ENCODE data around the gene PDLIM5. TPM values are rescaled to one million over a fixed set of nuclear protein-coding genes. Genes with fewer than 3 reads are reported as not detected.

The PDLIM5 gene
- total RNA-seq, 2 experiments from 2014 or later, result 6.3 to 12.6 TPM

DNA sequence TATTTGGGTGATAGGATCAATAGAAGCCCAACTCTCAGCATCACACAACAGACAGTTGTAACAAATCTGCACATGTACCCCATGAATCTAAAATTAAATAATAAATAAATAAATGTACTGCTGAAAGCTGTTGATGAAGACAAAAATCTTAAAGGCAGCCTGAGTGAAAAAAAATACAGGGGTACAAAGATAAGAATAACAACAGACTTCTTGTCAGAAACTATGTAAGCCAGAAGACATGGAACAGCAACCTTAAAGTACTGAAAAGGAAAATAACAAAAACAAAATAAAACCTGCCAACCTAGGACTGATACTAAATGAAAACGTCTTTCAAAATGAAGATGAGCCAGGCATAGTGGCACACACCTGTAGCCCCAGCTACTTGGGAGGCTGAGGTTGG is 25.0 kb upstream of the PDLIM5 start:
- ChIA-PET POLR2A (no interaction called here), CTCF (ENCODE audit: unreplicated experiment) (no interaction called here)
- Histone ChIP-seq H3K27ac (ENCODE audit: low read depth, low read length, poor library complexity, severe bottlenecking) (no peak overlapping the region), H3K79me2 (ENCODE audit: insufficient read depth, low read depth, low read length) (no peaks in the 10 kb centered on the region), H3K9me3 (ENCODE audit: low read length) (peaks cover 4% of the 10 kb centered on the region; the same call in 1 of the 2 replicates), H3K4me2 (ENCODE audit: low read length) (no peak overlapping the region), H3K4me1 (ENCODE audit: insufficient read depth, low read length, poor library complexity, severe bottlenecking) (no peaks in the 10 kb centered on the region), H4K20me1 (ENCODE audit: insufficient read depth, low read length) (no peaks in the 10 kb centered on the region), H3K36me3 (ENCODE audit: insufficient read depth, low read length) (no peaks in the 10 kb centered on the region), H3K9me2 (ENCODE audit: insufficient read depth, low read length) (no peaks in the 10 kb centered on the region), H3K4me3 (ENCODE audit: low read depth, low read length, poor library complexity, severe bottlenecking) (no peak overlapping the region), H2AFZ (ENCODE audit: low read length) (no peak overlapping the region)
- intact Hi-C loops (cut with micrococcal nuclease; ENCODE audit: unreplicated experiment), result no loop called here
- no peak for DNase-seq (ENCODE audit: low spot score)
- TF ChIP-seq CTCF (conservative IDR thresholded peaks at IDR 0.05; ENCODE audit: low read length) (no peak), EZH2phosphoT487 (IDR thresholded peaks at IDR 0.05; ENCODE audit: borderline replicate concordance, low read depth, low read length) (no peak)
- no TSS peak for BruUV-seq (replicated peaks)

- Histone ChIP-seq H3K36me3 (ENCODE audit: insufficient read depth, low read length) (no peaks in the 10 kb centered on the region), H3K9me3 (ENCODE audit: low read length) (peaks cover 4% of the 10 kb centered on the region; the same call in 1 of the 2 replicates), H2AFZ (ENCODE audit: low read length) (no peak overlapping the region), H3K4me3 (ENCODE audit: low read depth, low read length, poor library complexity, severe bottlenecking) (no peak overlapping the region), H3K4me2 (ENCODE audit: low read length) (no peak overlapping the region), H3K27ac (ENCODE audit: low read depth, low read length, poor library complexity, severe bottlenecking) (no peak overlapping the region), H4K20me1 (ENCODE audit: insufficient read depth, low read length) (no peaks in the 10 kb centered on the region), H3K4me1 (ENCODE audit: insufficient read depth, low read length, poor library complexity, severe bottlenecking) (no peaks in the 10 kb centered on the region), H3K9me2 (ENCODE audit: insufficient read depth, low read length) (no peaks in the 10 kb centered on the region), H3K79me2 (ENCODE audit: insufficient read depth, low read depth, low read length) (no peaks in the 10 kb centered on the region)
- no TSS peak for BruUV-seq (replicated peaks)
- TF ChIP-seq CTCF (conservative IDR thresholded peaks at IDR 0.05; ENCODE audit: low read length) (no peak), EZH2phosphoT487 (IDR thresholded peaks at IDR 0.05; ENCODE audit: borderline replicate concordance, low read depth, low read length) (no peak)
- ChIA-PET POLR2A (no interaction called here), CTCF (ENCODE audit: unreplicated experiment) (no interaction called here)
- no peak for DNase-seq (ENCODE audit: low spot score)
- intact Hi-C loops (cut with micrococcal nuclease; ENCODE audit: unreplicated experiment), result no loop called here
These were observed 22.9 kb upstream of the PDLIM5 start for GRCh38 chr4:94428884-94429283.

- Histone ChIP-seq H3K27ac (ENCODE audit: low read depth, low read length, poor library complexity, severe bottlenecking) (no peak overlapping the region), H3K9me3 (ENCODE audit: low read length) (peaks cover 4% of the 10 kb centered on the region; the same call in 1 of the 2 replicates), H3K79me2 (ENCODE audit: insufficient read depth, low read depth, low read length) (no peaks in the 10 kb centered on the region), H2AFZ (ENCODE audit: low read length) (no peak overlapping the region), H3K4me2 (ENCODE audit: low read length) (no peak overlapping the region), H3K9me2 (ENCODE audit: insufficient read depth, low read length) (no peaks in the 10 kb centered on the region), H3K36me3 (ENCODE audit: insufficient read depth, low read length) (no peaks in the 10 kb centered on the region), H3K4me1 (ENCODE audit: insufficient read depth, low read length, poor library complexity, severe bottlenecking) (no peaks in the 10 kb centered on the region), H3K4me3 (ENCODE audit: low read depth, low read length, poor library complexity, severe bottlenecking) (no peak overlapping the region), H4K20me1 (ENCODE audit: insufficient read depth, low read length) (no peaks in the 10 kb centered on the region)
- DNase-seq (ENCODE audit: low spot score), result no peak
- no TSS peak for BruUV-seq (replicated peaks)
- CTCF ChIA-PET (ENCODE audit: unreplicated experiment), result no interaction called here
- intact Hi-C loops (cut with micrococcal nuclease; ENCODE audit: unreplicated experiment), result no loop called here
- POLR2A ChIA-PET, result no interaction called here
- TF ChIP-seq EZH2phosphoT487 (IDR thresholded peaks at IDR 0.05; ENCODE audit: borderline replicate concordance, low read depth, low read length), result no peak
These were observed 21.3 kb upstream of the PDLIM5 start for GRCh38 chr4:94430406-94430805.
